COR-L47 (cell line): Measurements from ENCODE around the gene POLK.
"Not testable (repeated sequence)": the region's sequence is repeated elsewhere in the genome, so short reads cannot be mapped to it uniquely, and the experiment has no call there.

Experiments
- DNase-seq: peaks from one replicate; lab custom pipeline; 2025; lab: John Stamatoyannopoulos, UW

The POLK gene

DNA sequence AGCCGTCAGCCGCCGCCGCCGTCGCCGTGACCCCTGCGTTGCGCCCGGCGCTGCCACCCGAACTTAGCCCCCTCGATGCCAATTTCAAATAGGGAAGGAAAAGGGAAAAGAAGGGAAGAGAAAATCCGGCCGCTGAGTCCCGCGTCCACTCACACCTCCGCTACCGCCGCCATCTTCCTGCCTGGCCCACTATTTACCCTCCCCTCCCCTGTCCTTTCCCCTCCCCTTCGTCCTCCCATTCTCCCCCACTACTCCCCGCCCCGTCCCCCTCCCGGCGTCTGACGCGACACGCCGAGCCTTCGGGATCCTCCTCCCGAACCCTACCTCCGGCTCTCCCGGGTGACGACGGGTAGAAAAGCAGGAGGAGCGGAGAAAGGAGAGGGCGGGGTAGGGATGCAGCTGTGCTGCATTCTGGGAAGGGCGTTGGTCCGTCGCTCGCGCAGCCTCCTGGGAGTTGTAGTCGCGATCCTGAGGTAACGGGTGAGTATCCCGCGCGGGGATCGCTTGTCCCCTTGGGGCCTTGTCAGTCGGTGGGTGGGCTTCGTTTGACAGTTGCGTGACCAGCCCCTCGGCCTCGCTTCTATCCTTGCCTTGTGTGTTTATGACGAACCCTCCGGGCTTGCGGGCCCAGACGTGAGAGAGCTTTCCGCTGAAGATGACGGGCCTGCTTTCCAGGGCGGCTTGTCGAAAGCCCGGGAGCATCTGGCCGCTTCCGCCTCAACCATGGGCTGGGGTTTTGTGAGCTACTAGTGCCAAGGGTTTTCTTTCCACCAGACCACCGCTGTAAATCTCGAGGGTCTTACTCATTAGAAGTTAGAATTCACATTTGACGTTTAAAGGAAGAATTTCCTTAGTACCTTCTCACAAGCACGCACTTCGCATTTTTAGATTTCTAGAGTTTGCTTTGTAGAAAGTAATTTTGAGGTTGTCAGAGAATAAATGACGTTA, at the start of gene POLK, which contains the start of gene CERT1:
Gene POLK, plus strand, starts transcription at position 457 of the 948 bp plus-strand sequence.
Gene CERT1, minus strand, starts transcription at position 195 of the 948 bp plus-strand sequence. CDS start 422 bp downstream, outside the sequence.
- DNase-seq = peak; percentile 96

DNA sequence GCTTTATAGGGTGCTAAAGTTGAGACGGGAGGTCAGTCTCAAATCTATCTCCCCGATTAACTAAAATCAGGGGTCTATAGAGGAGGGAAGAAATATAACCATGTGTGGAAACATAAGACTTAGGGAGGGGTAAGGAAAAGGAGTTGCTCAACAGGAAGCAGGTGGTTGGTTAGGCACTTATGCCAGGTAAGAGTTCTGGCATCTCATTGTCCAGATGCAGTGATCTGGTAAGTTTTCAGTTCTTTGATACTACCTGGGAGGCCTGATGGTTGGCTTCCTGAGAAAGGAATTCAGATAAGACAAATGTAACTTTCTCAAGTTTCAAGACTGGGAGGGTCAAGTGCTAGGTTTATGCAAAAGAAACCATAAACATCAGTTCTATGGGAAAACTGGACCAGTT, 48.0 kb upstream of the POLK start:
- DNase-seq = no peak

DNA sequence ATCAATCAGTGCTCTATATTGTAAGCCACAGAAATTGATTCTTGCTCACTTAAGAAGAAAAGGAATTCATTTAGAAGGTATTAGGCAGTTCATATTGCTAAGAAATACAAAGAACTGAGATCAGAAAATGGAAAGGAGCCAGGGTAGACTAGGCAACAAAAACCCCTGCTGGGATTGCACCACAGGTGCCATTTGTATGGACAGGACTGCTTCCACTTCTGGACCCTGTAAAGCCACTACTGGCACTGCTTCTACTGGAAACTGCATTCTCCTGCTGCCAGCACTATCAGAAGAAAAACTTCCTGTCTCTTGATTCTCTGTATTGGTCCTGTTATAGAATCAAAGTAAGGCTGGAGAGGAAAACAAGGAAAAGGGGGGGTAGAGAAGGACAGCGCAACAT, 46.2 kb upstream of the POLK start:
- DNase-seq = peak; percentile 85

DNA sequence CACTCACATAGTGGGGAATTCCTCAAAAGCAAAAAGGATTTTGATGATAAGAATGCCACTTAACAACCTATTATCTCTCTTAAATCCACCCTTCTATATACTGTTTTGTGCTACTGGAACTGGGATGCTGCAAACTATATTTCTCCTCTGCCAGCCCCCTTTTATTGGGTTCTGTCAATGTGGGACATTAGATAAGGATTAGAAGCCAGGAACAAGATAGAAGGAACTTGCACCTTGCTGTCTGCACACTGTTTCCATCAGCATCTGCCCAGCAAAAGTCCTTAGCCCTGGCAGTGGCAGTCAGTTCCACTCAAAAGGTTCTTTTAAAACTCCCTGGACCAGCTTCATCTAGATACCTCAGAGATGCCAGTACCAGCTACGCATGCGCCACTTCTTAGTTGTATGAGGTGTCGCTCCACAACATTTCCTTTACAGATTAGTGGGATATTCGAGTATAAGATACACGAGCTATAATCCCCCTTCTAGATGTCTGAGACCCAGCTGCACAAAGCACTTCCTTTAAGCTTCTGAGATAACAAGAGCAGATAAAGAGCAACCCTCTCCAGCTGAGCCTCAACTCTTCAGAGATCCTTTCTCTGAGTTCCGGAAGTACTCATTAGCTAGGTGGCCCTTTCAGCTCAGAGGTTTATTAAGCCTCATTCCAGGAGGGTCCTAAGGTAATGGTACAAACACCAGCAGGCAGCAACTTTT, 45.5 kb upstream of the POLK start:
- no peak for DNase-seq

DNA sequence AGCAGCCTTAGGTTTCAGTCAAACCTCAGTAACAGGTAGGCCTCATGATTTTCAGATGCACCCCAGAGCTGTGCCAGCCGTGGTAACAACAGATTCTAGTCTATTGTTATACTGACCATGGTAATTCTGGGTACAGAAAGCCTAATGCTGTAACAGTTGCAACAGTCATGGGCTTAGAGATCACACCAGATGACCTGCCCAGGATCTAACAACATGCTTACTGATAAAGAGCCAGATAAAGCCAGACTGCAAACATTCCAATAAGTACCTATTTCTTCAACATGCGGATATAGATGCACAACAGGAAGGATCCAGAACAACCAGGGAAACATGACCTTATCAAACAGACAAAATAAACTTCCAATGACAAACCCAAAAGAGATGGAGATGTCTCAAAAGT, 43.1 kb upstream of the POLK start:
- DNase-seq = no peak

DNA sequence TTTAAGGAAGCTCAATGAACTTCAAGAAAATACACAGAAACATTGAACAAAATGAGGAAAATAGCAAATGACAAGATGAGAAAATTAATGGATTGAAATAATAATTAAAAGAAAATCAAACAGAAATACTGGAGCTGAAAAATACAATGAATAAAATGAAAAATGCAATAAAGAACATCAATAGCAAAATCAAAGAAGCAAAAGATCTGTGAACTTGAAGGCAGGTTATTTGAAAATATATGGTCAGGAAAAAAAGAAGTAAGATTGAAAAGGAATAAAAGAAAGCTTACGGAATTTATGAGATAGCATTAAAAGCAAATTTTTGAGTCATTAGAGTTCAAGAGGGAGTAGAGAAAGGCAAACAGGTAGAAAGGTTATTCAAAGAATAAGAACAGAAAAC, 42.7 kb upstream of the POLK start:
- no peak for DNase-seq

DNA sequence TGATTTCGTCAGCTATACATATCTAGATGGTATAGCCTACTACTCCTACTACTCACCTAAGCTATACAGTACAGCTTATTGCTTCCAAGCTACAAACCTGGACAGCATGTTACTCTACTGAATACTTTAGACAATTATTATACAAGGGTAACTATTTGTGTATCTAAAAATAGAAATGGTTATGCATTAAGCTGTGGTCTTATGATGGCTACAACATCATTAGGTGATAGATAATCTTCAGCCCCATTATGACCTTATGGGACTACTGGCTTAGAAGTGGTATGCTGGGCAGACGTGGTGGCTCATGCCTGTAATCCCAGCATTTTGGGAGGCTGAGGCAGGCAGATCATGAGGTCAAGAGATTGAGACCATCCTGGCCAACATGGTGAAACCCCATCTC, 40.5 kb upstream of the POLK start:
- DNase-seq = no peak

DNA sequence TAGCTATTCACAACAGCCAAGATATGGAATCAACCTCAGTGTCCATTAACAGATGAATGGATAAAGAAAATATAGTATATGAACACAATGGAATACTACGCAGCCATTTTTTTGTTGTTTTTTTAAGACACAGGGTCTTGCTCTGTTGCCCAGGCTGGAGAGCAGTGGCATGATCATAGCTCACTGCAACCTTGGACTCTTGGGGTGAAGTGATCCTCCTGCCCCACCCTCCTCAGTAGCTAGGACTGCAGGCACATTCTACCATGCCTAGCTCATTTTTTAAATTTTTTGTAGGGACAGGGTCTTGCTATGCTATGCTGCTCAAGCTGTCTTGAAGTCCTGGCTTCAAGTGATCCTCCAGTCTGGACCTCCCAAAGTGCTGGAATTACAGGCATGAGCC, 38.7 kb upstream of the POLK start:
- DNase-seq = no peak

DNA sequence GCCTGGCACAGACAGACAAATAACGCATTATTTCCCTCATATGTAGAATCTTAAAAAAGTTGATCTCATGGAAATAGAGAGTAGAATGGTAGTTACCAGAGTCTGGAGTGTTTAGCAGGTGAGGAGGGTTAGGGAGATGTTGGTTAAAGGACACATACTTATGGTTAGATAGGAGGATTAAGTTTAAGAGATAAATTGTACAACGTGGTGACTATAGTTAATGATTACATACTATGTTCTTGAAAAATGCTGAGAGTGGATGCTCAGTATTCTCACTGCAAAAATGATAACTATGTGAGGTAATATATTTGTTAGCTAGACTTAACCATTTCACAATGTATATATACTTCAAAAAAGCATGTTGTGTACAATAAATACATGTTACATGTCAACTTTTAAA, 38.2 kb upstream of the POLK start:
- no peak for DNase-seq

DNA sequence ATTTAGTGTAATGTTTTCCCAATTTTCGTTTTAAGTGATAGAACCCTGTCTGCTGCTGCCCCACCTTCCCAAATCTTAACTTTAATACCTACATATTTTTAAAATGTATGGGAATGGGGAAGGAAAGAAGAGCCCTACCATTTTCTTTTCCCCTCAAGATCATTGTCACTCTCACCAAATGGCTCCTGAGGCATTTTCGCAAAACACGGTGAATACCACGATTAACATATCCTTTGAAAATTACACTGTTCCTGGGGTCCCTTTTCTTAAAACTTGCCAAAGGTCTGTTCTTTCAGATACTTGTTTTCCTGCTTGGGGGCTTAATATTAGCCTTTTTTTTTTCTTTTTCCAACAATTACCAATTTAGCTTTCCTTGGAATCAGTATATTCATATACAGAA, 36.3 kb upstream of the POLK start:
- no peak for DNase-seq

DNA sequence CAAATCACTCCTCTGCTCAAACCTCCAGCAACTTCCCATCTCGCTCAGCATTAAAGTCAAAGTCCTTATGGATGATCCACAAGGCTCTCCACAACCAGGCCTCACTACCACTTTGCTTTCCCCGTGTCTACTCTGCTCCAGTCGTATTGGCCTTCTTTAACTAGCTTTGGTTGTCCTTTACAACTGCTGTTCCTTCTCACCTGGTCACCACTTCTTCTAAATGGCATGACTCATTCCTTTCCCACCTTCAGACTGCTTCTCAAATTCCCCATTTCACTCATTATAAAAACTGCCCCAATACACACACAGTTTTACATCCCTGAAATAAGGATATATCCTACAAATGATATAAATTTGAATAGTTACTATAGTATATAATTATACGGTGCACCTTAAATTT, 30.7 kb upstream of the POLK start:
- no peak for DNase-seq

DNA sequence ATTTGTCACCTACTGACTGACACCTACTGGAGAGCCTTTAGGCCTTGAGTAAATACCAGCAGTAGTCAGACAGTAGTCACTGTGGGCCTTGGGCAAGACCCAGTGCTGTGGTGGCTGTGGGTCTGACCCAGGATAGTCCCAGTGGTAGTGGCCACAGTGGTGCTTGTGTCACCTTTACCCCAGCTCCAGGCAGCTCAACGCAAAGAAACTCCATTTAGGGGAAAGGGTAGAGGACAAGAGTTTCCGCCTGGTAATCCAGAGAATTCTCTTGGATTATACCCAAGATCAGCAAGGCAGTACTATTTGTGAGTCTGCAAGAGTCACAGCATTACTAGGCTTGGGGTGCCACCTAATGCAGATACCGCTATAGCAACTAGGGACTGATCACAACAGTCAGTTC, 29.2 kb upstream of the POLK start:
- DNase-seq = no peak

DNA sequence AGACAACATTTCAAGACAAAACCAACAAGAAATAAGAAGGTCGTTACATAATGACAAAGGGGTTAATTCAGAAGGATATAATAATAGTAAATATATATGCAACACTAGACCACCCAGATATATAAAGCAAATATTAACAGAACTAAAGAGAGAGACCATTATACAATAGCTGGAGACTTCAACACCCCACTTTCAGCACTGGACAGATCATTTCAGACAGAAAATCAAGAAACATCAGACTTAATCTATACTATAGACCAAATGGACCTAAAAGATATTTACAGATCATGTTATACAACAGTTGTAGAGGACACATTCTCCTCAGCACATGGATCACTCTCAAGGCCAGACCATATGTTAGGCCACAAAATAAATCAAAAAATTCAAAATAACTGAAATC, 27.1 kb upstream of the POLK start:
- no peak for DNase-seq

DNA sequence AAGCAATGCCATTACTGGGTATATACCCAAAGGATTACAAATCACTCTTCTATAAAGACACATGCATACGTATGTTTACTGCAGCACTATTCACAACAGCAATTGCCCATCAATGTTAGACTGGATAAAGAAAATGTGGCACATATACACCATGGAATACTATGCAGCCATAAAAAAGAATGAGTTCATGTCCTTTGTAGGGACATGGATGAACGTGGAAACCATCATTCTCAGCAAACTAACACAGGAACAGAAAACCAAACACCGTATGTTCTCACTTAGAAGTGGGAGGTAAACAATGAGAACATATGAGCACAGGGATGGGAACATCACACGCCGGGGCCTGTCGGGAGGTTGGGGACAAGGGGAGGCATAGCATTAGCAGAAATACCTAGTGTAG, 21.8 kb upstream of the POLK start:
- not testable (repeated sequence) for DNase-seq

DNA sequence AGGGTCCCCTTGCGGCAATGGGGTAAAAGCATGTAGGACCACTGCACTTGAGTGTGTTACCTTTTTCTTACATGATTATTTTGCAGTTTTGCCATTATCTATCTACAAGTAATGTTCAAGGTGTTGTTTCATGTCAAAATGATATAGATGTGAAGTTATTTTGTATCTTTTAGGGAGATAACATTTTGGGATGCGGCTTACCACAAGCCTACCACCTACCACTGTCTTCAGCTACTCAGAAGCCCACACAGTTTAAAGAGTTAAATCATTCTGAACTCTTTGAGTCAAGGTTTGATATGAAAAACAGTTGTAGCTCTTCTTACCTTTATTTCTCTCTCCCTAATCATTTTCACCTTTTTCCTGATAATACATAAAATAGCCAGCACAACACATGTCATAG, 20.1 kb upstream of the POLK start:
- DNase-seq = no peak

DNA sequence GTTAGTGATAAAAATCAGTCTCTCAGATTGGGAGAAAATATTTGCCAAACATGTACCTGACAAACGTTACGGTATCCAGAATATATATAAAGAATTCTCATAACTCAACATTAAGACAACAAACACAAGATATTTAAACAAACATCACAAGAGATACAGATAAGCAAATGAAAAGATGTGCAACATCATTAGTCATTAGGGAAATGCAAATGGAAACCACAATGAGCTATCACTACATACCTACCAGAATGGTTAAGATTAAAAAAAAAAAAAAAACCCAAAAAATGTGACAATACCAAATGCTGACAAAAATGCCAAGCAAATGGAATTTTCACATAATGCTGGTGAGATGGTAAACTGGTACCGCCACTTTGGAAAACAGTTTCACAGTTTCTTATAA, 15.7 kb upstream of the POLK start:
- no peak for DNase-seq

DNA sequence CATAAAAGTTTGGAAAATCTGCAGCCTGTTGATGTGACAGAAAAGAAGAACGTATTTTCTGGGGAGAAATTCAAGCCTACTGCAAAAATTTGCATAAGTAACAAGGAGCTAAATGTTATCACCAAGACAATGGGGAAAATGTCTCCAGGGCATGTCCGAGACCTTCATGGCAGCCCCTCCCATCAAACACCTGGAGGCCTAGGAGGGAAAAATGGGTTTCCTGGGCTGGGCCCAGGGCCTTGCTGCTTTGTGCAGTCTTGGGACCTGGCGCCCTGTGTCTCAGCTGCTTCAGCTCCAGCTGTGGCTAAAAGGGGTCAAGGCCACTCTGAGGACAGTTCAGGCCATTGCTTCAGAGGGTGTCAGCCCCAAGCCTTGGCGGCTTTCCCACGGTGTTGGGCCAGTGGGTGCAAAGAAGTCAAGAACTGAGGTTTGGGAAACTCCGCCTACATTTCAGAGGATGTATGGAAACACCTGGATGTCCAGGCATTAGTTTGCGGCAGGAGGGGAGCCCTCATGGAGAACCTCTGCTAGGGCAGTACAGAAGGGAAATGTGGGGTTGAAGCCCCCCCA, 13.4 kb upstream of the POLK start:
- no peak for DNase-seq

DNA sequence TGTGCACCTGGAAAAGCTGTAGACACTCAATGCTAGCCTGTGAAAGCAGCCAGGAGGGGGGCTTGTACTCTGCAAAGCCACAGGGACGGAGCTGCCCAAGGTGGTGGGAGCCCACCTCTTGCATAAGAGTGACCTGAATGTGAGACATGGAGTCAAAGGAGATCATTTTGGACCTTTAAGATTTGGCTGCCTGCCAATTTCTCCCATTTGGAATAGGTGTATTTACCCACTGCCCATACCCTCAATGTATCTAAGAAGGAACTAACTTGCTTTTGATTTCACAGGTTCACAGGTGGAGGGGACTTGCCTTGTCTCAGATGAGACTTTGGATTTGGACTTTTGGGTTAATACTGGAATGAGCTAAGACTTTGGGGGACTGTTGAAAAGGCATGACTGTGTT, 12.8 kb upstream of the POLK start:
- DNase-seq = not testable (repeated sequence)

DNA sequence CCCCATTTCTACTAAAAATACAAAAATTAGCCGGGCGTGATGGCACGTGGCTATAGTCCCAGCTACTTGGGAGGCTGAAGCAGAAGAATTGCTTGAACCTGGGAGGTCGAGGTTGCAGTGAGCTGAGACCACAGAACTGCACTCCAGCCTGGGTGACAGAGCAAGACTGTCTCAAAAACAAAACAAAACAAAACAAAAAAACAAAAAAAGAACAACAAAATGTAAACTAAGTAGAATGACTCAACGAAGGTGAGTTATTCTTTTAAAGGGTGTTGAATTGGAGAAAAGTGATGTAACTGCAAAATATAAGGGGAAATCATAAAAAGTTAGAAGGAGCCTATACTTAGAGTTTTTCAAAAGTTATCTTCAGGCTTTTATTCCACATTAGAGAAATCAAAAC, 6.6 kb upstream of the POLK start:
- not testable (repeated sequence) for DNase-seq

DNA sequence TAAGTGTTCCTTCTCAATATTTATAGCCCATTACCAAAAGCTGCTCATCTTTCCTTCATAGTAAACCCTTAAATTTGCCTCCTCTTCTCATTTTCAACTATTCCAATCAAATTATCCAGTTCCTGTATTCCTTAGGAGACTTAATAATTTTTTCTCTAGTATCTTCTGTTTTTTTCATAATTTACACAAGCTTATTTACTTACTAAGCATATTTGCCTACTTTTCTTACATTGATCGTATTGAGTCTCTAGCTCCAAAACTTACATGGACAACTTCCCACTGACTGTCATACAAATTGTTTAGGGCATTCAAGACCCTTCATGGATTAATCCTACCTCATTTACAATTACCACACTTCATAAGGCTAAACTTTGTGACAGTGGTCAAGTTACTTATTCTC, 3.9 kb upstream of the POLK start:
- no peak for DNase-seq

DNA sequence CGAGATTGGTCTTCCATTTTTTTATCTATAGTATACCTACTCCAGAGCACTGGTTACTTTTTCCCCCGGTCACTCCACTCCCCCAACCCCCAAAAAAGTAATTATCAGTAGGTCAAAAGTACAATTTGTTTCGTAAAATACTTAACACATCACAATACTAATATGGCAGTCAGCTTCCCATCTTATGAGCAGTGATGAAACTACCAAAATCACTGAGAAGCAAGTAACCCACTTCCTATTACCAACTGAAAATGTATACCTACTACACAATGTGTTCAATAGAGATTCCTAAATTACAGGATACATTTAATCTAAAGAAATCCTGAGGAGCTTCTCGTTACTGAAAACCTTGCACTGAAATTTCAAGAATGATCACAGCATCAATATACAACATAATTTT, 2.1 kb upstream of the POLK start:
- no peak for DNase-seq

DNA sequence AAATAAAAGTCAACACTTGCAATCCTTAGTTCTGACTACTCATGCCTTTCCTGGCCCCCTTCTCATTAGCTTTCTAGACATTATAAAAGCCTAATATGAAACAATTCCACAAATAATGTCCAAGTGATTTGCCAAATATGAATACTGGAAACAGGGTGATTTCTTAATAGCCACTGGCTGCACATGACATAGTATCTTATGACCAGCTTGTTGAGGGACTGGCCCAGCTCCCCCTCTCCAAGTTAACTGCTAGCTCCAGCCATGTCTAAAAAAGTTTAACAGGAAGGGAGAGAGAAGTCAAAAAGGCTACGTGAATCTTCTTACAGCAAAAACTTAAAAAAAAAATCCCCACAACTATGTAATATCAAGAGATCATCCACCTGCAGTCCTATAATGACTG, 1.7 kb upstream of the POLK start:
- DNase-seq = no peak

DNA sequence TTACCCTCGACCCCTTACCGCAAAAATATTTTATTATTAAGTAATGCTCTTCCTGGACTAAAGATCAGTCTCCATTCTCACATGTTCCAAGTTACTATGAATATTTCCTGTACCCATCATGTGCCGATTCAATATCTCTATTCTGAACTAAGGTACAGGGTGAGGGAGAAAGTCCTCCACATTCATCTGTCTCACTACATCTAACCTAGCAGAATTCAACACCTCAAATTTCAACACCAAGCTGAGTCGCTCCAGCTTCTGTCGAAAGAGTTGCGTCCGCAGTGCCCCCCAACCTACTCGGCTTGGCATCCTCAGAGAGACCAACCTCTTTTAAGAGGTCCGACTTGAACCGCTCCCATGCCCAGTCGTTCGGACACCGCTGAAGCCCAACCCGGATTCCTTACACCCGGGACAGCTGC, 1.3 kb upstream of the POLK start:
- DNase-seq = no peak
